Adrenal gland (tissue), 5 donors: Measurements from ENCODE around the gene ACTR1B.

Source experiments
- POLR2A ChIP-seq, 2 donors: fragments of 450-650 bp; IDR thresholded peaks; one replicate each; pipeline ENCODE4 v1.6.1; 2017; ENCODE audit warnings: antibody characterized with exemption in 2 of 2, mild to moderate bottlenecking in 2 of 2, moderate library complexity in 1 of 2
- TF ChIP-seq, protein P1 (sequence below), 6 experiments: fragments of 450-650 bp in 4 of 6; fragments of 200-600 bp in 2 of 6; sonication (generic) in 1 of 6; IDR thresholded peaks; 1 replicate in 5 of 6; 2 replicates in 1 of 6; pipeline versions ENCODE4 v1.5.1 to v1.8.0; 2016 to 2021; ENCODE audit warnings: antibody characterized with exemption in 6 of 6, mild to moderate bottlenecking in 2 of 6, moderate library complexity in 1 of 6
- donor health status: DM: no; HTN: no; CAD: no.

DNA sequence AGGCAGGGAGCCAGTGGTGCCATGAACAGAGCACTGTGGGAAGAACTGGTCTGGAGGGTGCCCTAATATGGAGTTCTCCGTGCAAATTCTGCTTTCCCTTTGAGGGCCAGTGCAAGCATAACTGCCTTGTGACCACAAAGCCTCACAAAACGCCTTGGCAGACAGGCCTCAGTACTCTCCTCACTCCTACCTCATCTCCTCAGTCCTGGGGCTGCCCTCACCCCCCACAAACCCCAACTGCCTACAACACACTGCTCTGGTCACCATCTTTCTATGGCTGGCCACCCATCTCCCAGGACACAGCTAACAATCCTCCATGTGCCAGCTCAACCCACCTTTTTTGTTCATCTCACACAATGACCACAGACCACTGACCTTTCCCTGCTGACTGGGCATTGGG, 9.1 kb downstream of the ACTR1B start:
- TF ChIP-seq, protein P1, sequence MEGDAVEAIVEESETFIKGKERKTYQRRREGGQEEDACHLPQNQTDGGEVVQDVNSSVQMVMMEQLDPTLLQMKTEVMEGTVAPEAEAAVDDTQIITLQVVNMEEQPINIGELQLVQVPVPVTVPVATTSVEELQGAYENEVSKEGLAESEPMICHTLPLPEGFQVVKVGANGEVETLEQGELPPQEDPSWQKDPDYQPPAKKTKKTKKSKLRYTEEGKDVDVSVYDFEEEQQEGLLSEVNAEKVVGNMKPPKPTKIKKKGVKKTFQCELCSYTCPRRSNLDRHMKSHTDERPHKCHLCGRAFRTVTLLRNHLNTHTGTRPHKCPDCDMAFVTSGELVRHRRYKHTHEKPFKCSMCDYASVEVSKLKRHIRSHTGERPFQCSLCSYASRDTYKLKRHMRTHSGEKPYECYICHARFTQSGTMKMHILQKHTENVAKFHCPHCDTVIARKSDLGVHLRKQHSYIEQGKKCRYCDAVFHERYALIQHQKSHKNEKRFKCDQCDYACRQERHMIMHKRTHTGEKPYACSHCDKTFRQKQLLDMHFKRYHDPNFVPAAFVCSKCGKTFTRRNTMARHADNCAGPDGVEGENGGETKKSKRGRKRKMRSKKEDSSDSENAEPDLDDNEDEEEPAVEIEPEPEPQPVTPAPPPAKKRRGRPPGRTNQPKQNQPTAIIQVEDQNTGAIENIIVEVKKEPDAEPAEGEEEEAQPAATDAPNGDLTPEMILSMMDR (IDR thresholded peaks at IDR 0.05), result no peak
- no peak for TF ChIP-seq POLR2A (IDR thresholded peaks at IDR 0.05)
